Psoas muscle (tissue), 8 donors: ENCODE results near the gene SPOCD1. TPM values are rescaled to one million over a fixed set of nuclear protein-coding genes. Genes with fewer than 3 reads are reported as not detected.
A peak's percentile ranks its signal among the peaks of the same experiment; 100 is the strongest.

Experiments
- ATAC-seq, 4 donors: fragments of 200-7000 bp; cut with Tn5 transposase; one replicate each; pipeline ENCODE4 v1.9.1; 2020; ENCODE audit warnings: moderate library complexity in 3 of 4, mild to moderate bottlenecking in 2 of 4
- DNase-seq, 2 donors: peaks; one replicate each; pipeline ENCODE4 v3.0.0-alpha.2; 2020
- H3K27ac ChIP-seq: fragments of 200-600 bp; one replicate; pipeline ENCODE4 v1.8.0; 2022
- H3K27me3 ChIP-seq, 3 donors: fragments of 200-600 bp in 1 of 3; one replicate each; pipeline versions ENCODE4 v1.6.1 to v1.8.0; 2013 to 2022; ENCODE audit warnings: low read length in 2 of 3, mild to moderate bottlenecking in 2 of 3, moderate library complexity in 1 of 3; ENCODE audit not compliant: insufficient read depth in 3 of 3
- H3K36me3 ChIP-seq, 2 donors: fragments of 200-600 bp in 1 of 2; one replicate each; pipeline versions ENCODE4 v1.6.1 to v1.8.0; 2013 to 2022; ENCODE audit warnings: low read depth in 1 of 2, mild to moderate bottlenecking in 1 of 2, moderate library complexity in 1 of 2; ENCODE audit not compliant: insufficient read depth in 1 of 2
- H3K4me1 ChIP-seq: fragments of 200-600 bp; one replicate; pipeline ENCODE4 v1.8.0; 2022
- H3K4me3 ChIP-seq: fragments of 200-600 bp; one replicate; pipeline ENCODE4 v1.8.0; 2022; ENCODE audit warnings: mild to moderate bottlenecking
- H3K9me3 ChIP-seq: fragments of 200-600 bp; one replicate; pipeline ENCODE4 v1.8.0; 2022
- CTCF ChIP-seq: fragments of 200-600 bp; IDR thresholded peaks from one replicate; pipeline ENCODE4 v1.8.0; 2022; ENCODE audit warnings: antibody characterized with exemption
- WGBS, 3 donors: extraction: QIAGEN DNeasy Blood & Tissue Kit; methylation state at CpG; one replicate each; pipeline versions ENCODE4 v1.1.6 to v1.1.7; 2013; 5-methylcytosine and 5-hydroxymethylcytosine counted together
- intact Hi-C, 2 donors: fragments of 100-400 bp; cut with DNase I; formaldehyde crosslinking; loops; one replicate each; pipeline versions ENCODE4 v1.11.0 to v1.14.2; 2022
- polyA plus RNA-seq, 3 donors: library from polyadenylated mRNA; stranded (reverse); fragments of 200-250 nt; gene quantifications; one replicate each; pipeline ENCODE4 v1.2.3, GENCODE V29; 2013
- total RNA-seq, 4 donors: library from RNA; stranded (reverse); fragmentation: NEBNext Ultra II Directional in 2 of 4; extraction: Animal tissue kit (Norgen Biotek cat#: 25700) in 2 of 4; gene quantifications; one replicate each; pipeline versions ENCODE4 v1.2.1 to v1.2.4, GENCODE V29; 2021 to 2023
- donor health status: healthy with polysubstance abuse.
- donor health status: DM: no; HTN: no; CAD: no; lungs with moderate emphysema.
- donor health status: Bipolar disorder and iron deficiency.
- donor health status: healthy.
- donor health status: DM: yes; HTN: yes; CAD: no.
- donor health status: DM: no; HTN: no; CAD: no.
- donor health status: DM: no; HTN: no; CAD: no.
- donor health status: DM: yes; HTN: yes; CAD: no.

SPOCD1 gene
- total and polyA plus RNA-seq, 7 donors: 0.05 to 2.5 (median 0.15) TPM; not detected in 2

- peak in 1 of 2 donors; percentile 36 for DNase-seq
Observed at GRCh38 chr1:31799196-31799894, 16.5 kb downstream of the SPOCD1 start.

GRCh38 chr1:31798433-31799195 lies 17.2 kb downstream of the SPOCD1 start:
- Histone ChIP-seq H3K4me3 (no peak overlapping the region), H3K9me3 (no peaks in the 10 kb centered on the region), H3K4me1 (no peaks in the 10 kb centered on the region), H3K27me3 (peaks cover 0 to 14% (median 0%) of the 10 kb centered on the region in 3 donors), H3K36me3 (no peaks in the 10 kb centered on the region), H3K27ac (no peak overlapping the region)
- intact Hi-C loops: loop anchor here in 1 of 2 donors (10.0 kb wide), 1 partner anchor 166 kb away; no protein-coding TSS in a partner anchor
- peak in 1 of 2 donors; percentile 45 for DNase-seq
- 34 to 50% (median 36%) methylated on average over 17 of the region's 17 CpGs for WGBS, 3 donors
- peak in 2 of 4 donors; percentile 26 to 28 for ATAC-seq
- no peak for TF ChIP-seq CTCF

More at GRCh38 chr1:31799196-31799894, 16.5 kb downstream of the SPOCD1 start:
- WGBS, 3 donors: 79 to 81% (median 80%) methylated on average over 9 of the region's 9 CpGs
- Histone ChIP-seq H3K27me3 (peaks cover 0 to 14% (median 0%) of the 10 kb centered on the region in 3 donors), H3K4me1 (no peaks in the 10 kb centered on the region), H3K36me3 (no peaks in the 10 kb centered on the region), H3K27ac (no peak overlapping the region), H3K4me3 (no peak overlapping the region), H3K9me3 (no peaks in the 10 kb centered on the region)
- intact Hi-C loops: loop anchor here in 1 of 2 donors (10.0 kb wide), 1 partner anchor 165 kb away; no protein-coding TSS in a partner anchor
- ATAC-seq: no peak
- TF ChIP-seq CTCF: no peak

GRCh38 chr1:31798086-31798432 lies 17.8 kb downstream of the SPOCD1 start:
- DNase-seq (peak in 1 of 2 donors; percentile 15), ATAC-seq (no peak)
- intact Hi-C loops: loop anchor here in 1 of 2 donors (10.0 kb wide), 1 partner anchor 167 kb away; no protein-coding TSS in a partner anchor
- Histone ChIP-seq H3K4me3 (no peak overlapping the region), H3K36me3 (no peaks in the 10 kb centered on the region), H3K4me1 (no peaks in the 10 kb centered on the region), H3K27me3 (peaks cover 0 to 14% (median 0%) of the 10 kb centered on the region in 3 donors), H3K27ac (no peak overlapping the region), H3K9me3 (no peaks in the 10 kb centered on the region)
- TF ChIP-seq CTCF: no peak
- WGBS, 3 donors: 61 to 74% (median 68%) methylated on average over 8 of the region's 8 CpGs

GRCh38 chr1:31797216-31797615 lies 18.6 kb downstream of the SPOCD1 start:
- WGBS, 3 donors: 85 to 88% (median 86%) methylated on average over 5 of the region's 5 CpGs
- no peak for ATAC-seq
- H3K9me3 ChIP-seq: no peaks in the 10 kb centered on the region
- H3K27me3 ChIP-seq: peaks cover 0 to 14% (median 0%) of the 10 kb centered on the region in 3 donors
- no peaks in the 10 kb centered on the region for H3K36me3 ChIP-seq
- no peak for TF ChIP-seq CTCF
- intact Hi-C loops: loop anchor here in 1 of 2 donors (10.0 kb wide), 1 partner anchor 168 kb away; no protein-coding TSS in a partner anchor
- no peak overlapping the region for H3K27ac ChIP-seq
- no peaks in the 10 kb centered on the region for H3K4me1 ChIP-seq
- DNase-seq: peak in 1 of 2 donors; percentile 4
- H3K4me3 ChIP-seq: no peak overlapping the region
